Ramos (cell line): ENCODE results near the gene USP6NL.

Source experiments
- in situ Hi-C: fragments of 300-500 bp; cut with MboI; formaldehyde crosslinking; loops from one replicate; pipeline ENCODE4 v1.14.3; 2022; ENCODE audit warnings: low sequenced_read_pairs; ENCODE audit not compliant: unreplicated experiment

USP6NL gene

DNA sequence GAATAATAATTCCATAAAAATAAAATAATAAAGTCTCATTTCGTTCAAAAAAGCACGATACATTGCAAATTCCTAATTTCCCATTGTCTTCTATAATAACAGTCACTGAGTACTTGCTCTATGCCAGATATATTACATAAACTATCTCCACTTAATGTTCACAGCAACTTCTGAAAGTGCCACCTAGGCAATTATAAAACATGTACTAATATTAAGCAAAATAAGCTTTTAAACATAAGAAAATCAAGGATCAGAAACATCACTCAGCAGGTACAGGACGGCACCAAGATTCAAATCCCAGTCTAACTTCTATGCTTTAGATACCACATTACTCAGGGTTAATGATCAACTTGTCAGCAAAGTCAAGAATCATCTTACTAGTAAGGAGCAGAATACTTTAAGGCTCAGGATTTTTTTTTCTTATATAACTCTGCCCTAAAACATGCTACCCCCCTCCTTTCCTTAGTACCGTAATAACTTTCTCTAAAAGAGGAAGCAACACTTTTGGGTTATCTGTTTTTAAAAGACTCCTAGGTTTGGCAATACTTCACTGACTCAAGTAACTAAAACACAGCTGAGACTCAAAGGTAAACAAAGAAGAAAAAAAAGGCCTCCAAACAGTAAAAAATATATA, 51.3 kb downstream of the USP6NL start:
- in situ Hi-C loops: no loop called here

GRCh38 chr10:11557967-11558366, 53.5 kb downstream of the USP6NL start:
- in situ Hi-C loops: no loop called here

DNA sequence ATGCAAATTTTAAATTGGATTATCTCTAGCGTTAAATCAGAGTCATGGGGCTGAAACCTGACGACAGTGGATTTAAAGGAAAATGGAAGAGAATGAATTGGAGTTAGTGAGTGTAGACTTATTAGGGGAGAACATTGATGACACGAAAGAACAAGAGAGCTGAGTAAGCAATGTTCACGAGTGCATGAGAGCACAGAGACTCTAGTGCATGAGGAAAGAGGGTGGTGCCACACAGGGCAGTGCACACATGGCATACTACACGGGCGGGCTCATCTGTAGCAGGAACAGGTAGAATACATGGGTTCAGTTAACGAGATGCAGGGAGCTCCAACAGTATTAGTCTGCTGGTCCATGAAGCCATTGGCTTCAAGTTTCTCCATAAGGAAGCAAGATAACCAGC, 53.9 kb downstream of the USP6NL start:
- in situ Hi-C loops: no loop called here

DNA sequence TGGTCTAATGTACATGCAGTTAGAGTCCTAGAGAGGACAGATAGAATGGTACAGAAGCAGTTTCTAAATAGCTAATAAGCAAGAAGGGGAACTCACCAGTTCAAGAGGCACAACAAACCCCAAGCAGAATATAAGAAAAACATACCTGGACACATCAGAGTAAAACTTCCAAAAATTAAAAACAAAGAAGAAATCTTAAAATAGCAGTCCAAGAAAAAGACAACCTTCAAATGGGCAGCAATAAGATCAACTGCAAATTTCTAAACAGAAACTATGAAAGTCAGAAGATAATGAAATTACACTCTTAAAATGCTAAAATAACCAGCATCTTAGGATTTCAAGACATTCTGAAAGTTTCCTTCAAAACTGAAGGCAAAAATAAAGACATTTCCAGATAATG, 55.9 kb downstream of the USP6NL start:
- in situ Hi-C loops: no loop called here

DNA sequence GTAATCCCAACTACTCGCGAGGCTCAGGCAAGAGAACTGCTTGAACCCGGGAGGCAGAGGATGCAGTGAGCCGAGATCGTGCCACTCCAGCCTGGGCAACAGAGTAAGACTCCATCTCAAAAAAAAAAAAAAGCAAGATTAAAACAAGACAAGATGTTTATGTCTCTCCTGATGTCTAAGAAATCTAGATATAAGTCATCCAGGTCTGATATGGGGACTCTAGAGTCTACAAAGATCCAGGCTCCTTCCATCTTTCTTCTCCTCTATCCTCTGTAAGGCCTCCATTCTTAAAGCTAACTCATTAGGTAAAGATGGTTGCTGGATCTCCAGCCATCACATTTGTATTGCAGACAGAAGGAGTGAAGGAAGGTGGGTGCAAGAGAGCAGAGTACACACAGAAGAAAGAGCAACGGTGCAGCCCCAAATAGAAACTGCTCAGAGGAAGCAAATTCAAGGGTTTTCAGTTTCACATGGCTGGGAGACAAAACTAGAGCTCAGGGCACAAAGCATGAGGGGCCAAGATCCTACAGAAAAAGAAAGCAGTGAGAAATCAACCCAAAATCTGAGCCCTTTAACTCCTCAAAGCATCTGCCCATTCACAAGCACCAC, 57.6 kb downstream of the USP6NL start:
- in situ Hi-C loops: no loop called here

DNA sequence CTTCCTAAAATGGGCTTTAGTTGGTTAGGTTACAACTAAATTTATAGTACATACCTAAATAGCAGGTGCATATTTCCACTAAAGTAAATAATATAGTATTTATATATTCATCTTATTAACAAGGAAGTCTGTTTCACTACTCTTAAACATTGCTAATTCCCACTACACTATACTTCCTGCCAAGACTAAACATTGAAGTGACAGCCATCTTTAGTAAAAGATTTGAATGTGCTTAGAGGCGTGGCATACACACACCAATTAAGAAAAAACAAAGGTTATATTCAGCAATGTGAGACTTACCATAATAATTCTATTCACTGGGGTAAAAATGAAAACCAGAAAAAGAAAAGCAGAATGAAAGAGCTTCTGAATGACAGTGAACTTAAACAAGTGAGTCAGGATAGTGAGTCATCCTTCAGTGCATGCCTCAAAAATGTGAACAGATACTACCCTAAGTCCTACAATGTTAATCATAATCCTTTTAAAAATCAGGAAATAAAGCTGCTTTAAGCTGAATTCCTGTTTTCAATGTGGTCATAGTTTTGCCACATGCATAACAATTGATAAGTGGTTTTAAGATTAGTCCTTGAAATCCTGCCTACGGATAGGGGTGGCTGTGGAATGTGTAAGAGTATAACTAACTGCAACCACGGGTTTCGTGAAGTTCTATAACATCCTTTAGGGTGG, 59.4 kb downstream of the USP6NL start:
- in situ Hi-C loops: no loop called here

DNA sequence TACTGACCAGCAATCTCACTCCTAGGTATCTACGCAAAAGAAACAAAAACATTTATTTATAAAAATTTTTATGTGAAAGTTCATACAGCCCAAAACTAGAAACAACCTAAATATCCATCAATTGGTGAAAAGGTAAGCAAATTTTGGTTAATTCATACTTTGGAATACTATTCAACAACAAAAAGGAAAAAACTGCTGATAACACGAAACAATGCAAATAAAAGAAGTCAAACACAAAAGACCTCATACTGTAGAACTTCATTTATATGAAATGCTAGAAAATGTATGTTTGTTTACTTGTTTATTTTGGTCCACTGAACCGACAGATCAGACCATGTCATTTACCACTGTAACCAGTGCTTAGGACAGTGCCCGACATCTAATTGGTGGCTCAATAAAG, 60.3 kb downstream of the USP6NL start:
- in situ Hi-C loops: no loop called here

- in situ Hi-C loops: no loop called here
Observed at GRCh38 chr10:11548768-11549099, 62.7 kb downstream of the USP6NL start.

- in situ Hi-C loops: no loop called here
Observed at GRCh38 chr10:11548065-11548767, 63.2 kb downstream of the USP6NL start.

DNA sequence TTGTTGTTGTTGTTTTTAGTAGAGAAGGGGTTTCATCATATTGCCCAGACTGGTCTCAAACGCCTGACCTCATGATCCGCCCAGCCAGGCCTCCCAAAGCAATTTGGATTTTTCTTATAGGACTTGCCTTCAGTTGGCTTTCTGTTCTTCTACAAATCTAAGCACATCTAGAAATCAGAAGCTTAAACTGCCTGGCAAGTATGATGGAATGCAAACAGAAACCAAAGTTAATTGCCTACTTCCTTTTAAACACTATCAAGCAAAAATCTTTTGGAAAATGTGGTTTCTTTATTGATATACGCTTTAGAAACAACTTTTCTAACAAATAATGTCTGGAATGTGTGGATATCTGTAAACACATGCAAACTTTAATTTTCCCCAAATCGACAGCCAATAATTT, 64.9 kb downstream of the USP6NL start:
- in situ Hi-C loops: no loop called here

DNA sequence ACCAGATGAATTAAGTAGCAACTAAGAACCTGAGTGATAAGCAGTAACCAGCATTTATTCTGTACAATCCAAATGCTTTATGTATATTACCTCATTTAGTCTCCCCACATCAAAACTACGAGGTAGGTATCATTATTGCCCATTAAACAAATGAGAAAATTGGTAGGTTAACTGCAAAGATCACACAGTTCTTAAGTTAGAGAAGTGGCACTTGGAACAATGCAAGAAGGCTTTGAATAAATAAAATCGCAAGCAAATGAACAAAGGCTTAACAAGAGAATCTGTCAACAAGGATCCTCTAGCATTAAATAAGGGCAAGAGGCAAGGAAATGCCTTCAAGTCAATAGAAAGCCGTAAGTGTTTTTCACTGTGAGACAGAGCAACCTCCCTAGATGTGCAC, 70.2 kb downstream of the USP6NL start:
- in situ Hi-C loops: no loop called here

GRCh38 chr10:11539191-11539868, 72.1 kb downstream of the USP6NL start:
- in situ Hi-C loops: no loop called here

DNA sequence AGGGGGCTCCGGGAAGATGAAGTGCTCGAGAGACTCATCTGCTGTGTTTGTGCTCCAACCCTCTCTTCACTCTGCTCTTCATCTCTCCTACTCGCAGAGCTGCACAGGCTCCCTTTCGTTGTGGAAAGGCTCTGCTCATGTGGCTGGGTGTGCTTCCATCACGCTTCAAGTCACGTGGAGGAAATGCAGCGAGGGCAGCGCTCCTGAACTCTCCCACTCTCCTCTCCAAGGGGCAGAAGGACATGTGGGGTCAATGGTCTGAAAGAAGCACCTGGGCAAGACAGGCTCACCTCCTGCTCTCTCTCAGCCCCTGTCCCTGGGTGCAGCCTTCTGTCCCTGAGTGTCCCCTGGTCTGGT, 72.6 kb downstream of the USP6NL start:
- in situ Hi-C loops: no loop called here

GRCh38 chr10:11536228-11536627, 75.2 kb downstream of the USP6NL start:
- in situ Hi-C loops: no loop called here

DNA sequence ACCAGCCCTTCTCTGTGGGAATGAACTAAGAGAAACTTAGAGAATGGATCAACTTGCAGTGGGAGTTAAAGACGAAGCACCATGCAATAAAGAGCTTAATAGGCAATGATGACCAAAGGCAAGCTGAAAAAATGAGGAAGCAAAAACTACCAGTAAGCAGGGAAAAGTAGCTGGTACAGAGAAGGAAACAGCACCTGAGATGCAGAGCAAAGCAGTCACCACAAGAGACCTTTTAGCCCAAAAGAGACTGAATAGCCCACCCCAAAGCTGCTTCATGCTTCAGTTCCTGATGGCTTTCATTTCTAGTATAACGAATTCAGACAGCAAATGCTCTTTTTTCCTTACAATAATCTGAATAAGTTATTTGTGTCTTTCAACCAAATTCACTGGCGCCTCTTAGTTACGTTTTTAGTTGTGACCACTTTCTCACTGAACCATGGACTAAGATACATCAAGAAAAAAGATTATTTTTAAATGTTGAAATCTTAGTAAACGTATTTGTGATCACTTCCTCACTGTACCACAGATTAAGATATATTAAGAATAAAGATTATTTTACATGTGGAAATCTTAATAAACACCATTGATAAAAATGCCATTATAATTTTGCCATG, 76.0 kb downstream of the USP6NL start:
- in situ Hi-C loops: no loop called here

- in situ Hi-C loops: no loop called here
Observed at GRCh38 chr10:11533328-11533781, 78.1 kb downstream of the USP6NL start.

- in situ Hi-C loops: no loop called here
Observed at GRCh38 chr10:11532306-11532705, 79.1 kb downstream of the USP6NL start.

GRCh38 chr10:11530806-11531205, 80.6 kb downstream of the USP6NL start:
- in situ Hi-C loops: no loop called here

- in situ Hi-C loops: no loop called here
Observed at GRCh38 chr10:11529276-11529903, 82.1 kb downstream of the USP6NL start.

DNA sequence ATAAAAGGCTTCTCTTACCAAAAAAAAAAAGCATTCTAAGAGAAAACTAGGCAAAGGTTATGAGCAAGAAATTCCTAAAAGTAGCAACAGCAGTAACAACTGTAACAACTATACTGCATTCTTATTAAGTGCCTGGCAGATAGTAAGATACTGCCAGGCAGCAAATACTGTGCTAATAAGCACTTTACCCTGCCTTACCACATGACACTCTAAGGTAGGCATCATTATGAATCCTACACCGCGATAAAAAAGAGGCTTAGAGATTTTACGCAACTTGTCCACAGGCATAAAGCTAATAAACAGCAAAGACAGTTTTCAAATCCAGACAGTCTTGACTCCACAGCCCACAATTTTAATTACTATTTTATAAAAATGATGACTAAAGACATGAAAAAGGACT, 83.2 kb downstream of the USP6NL start:
- in situ Hi-C loops: no loop called here
